GM18868 (cell line): Measurements from ENCODE around the gene ITGA7.

Experiments
- ATAC-seq: cut with Tn5 transposase; IDR thresholded peaks from one replicate; pipeline ENCODE4 v1.9.1; 2021; ENCODE audit warnings: mild to moderate bottlenecking, moderate library complexity; ENCODE audit not compliant: unreplicated experiment

The ITGA7 gene

DNA sequence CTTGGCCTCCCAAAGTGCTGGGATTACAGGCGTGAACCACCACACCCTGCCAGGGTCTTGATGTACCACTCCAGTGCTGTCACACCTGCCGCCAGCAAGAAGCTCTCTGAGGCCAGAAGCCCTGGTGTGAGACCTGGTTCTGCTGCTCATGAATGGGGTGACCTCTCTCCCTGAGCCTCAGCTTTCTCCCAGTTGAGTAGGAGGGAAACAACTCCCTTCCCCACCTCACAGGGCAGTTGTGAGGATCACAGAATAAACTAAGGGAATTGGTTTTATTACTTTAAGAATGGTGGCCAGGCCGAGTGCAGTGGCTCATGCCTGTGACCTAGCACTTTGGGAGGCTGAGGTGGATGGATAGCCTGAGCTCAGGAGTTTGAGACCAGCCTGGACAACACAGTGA, 26.9 kb upstream of the ITGA7 start:
- ATAC-seq, result no peak

DNA sequence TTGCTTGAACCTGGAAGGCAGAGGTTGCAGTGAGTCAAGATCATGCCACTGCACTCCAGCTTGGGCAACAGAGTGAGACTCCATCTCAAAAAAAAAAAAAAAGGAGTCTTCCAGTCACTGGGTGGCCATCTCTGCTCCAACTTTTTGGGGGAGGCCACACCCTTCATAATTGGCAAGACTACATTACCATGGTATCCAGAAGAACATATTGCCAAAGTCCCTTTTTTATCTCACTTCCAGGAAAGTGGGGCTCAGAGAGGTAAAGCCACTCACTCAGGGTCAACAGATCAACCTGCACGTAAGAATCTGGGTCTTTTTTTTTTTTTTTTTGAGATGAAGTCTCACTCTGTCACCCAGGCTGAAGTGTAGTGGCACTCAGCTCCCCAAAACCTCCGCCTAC, 26.2 kb upstream of the ITGA7 start:
- ATAC-seq, result no peak

DNA sequence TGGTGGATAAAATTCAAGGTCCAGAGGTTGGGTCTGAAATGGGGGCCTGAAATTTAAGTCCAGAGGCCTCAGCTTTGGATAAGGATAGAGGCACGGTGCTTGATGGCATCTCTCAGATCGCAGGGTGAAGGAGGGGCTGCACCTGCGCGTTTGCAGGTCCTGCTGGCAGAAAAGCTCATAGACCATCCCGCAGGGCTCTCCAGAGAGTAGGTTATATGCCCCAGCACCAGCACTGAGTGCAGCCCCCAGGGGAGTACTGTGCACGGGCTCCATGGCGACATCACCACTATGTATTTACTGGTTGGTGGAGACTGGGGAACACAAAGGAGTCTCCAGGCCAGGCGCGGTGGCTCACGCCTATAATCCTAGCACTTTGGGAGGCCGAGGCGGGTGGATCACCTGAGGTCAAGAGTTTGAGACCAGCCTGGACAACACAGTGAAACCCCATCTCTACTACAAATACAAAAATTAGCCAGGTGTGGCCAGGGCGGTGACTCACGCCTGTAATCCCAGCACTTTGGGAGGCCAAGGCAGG, 25.4 kb upstream of the ITGA7 start:
- ATAC-seq, result no peak

DNA sequence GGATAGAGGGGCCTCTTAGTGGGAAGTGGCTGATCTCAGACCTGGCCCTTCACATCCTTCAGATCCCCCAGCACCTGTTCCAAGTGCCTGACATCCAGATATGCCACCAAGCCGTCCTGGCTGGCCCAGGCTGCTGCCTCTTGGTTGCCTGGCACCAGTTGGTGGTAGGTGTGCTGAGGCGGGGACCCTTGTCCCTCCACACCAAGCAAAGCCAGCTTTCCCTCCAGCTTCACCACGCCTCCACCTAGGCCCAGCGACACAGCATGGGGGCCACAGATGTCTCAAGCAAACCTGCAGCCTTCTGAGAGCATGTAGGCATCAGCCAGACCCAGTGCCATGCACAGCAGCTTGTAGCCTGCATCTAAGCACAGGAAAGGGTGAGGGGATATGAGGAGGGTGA, 24.6 kb upstream of the ITGA7 start:
- ATAC-seq, result no peak

DNA sequence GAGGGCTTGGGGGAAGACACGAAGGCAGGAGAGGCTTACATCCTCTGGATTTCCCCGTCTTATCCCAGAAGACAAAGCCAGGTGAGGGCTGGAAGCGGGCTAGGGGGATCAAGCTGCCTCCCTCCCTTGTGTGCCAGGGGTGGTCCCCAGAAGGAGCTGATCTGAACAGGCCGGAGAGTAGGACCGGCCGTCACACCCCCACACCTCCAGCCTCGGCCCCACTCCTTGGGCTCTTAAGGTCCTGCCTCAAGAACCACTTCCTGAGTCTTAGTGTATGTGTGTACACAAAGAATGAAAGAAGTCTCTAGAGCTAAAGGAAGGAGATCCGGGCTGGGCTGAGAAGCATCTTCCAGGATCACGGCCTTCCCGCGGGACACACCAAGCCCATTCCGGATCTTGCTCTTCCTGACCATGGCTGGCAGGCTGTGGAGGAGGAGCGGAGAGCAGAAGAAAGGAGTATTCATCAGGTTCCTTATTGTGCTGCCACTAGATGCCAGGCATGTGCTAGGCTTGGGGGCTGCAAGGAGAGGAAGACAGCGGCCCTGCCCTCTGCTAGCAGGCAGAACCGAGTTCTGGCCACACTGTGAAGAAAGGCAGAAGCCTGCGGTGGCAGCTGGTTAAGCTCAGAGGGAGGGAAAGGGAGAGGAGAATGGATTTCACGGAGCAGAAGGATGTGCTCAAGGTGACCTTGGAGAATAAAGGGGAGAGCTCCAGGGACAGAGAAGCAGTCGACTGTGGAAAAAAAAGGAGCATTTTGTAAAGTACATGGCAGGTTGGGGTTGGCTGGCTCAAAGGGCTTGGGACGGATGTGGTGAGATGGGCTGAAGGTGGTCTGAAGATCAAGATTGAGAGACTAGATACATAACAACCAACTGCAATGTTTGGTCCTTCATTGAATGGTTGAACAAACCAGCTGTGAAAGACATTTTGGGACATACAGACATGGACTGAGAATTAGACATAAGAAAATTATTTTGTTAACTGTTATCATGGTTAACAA, 22.4 kb upstream of the ITGA7 start:
- ATAC-seq, result peak; percentile 42

DNA sequence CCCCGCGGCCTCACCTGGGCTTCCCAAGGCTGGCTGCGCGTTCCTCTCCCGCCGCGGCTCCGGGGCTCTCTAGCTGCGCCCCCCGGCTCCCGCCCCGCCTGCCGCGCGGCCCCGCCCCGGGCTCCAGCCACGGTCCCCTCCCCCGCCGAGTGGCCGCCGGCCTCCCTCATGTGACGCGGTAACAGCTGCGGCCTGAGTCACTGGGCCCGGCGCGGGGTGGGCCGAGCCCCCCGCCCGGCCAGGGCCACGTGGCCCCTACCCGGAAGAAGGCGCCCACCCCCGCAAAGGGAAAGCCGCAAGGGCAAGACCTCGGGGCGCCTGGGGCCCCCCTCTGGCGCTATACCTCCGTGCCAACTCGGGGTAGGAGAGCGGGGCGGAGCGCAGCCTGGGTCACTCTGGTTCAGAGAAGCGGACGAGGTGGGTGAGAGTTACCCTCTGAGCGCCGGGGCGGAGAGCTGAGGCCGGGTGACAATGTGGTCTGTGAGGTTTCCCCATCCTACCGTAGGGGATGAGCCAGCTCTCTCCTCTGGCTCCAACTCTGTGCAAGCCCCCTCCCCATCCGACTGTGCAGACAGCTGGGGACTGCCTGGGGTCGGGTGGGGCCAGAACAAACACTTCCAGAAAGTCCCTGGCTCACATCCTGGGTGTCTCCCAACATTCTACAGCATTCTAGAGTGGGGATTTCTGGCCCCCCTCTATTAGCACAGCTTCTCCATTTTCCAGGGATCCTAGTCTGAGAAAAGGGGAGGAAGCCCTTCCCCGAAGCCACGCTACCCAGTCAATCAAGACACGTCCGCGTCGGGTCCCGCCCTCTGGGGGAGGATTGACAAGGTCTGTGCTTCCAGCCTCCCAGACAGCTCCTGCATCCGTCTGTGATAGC, 21.5 kb upstream of the ITGA7 start, which contains the start of gene CD63:
CD63 (minus strand) TSS at position 71 of the 880 bp plus-strand sequence. CDS start 668 bp downstream, outside the sequence.
- ATAC-seq, result peak; percentile 65

DNA sequence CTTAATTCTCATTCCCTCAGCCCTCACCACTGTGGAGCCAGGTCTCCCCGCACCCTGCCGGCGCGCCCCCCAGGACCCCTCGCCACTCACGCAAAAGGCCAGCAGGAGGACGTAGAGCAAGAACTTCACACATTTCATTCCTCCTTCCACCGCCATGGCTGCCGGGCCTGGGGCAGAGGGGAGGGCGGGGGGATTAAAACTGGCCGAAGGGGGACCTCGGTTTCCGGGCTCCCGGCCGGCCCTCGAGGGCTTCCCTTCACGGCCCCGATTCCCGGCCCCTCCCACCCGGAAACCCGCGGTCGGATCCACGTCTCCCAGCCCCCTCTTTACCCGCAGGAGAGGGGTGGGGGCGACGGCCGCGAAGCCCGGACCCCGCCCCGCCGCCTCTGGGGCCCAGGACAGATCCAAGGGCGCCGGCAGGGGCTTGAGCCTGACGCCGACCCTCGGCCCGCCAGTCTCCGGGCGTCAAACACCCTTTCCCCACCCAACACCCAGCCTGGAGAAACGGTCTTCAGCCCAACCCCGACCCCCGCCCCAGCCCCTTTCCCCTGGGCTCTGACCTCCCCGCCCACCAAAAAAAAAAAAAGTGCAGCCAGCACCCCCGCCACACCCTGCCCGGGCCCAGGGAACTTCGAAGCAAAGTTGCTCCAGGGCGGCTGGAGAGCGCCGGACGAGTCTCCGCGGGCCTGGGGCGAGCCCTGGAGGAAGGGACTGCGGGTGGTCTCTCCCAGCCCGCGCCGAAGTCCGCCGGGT, 20.7 kb upstream of the ITGA7 start:
- ATAC-seq, result peak; percentile 3

DNA sequence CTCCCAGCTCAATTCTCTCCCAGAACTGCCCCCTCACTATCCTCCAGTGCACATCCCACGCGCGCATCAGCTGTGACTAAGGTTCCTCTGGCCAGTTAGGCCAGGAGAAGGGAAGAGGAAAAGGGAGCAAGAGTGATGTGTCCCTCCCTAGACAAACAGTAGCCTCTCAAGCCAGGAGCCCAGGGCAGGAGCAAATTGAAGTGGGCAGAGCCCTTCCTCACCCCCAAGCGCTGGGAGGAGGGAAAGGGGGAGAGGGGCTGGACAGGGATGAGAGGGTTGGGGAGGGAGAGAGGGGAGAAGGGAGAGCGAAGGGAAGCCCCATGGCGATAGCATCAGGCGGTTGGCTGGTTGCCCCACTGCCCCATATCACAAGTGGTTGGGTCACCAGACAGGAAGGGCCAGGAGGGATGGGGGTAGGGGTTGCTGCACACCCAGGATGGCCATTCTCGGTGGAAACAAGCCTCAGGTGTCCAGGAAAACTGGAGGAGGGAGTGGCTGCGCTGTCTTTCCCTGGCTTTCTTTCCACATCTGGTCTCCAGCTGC, 20.0 kb upstream of the ITGA7 start:
- ATAC-seq, result no peak

DNA sequence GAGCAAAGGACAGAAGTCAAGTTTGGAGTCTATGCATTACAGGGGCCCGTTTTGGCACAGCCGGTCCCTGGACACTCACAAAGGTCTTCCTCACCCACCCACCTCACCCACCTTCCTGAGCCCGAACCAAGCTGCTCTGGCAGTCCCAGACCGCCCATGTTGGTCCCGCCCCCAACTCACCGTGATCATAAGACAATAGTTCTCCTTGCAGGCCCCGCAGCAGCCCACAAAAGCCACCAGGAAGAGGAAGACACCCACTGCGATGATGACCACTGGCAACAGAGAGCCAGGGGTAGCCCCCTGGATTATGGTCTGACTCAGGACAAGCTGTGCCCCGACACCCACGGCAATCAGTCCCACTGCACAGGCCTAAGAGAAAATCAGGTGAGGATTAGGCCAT, 19.3 kb upstream of the ITGA7 start:
- ATAC-seq, result no peak

DNA sequence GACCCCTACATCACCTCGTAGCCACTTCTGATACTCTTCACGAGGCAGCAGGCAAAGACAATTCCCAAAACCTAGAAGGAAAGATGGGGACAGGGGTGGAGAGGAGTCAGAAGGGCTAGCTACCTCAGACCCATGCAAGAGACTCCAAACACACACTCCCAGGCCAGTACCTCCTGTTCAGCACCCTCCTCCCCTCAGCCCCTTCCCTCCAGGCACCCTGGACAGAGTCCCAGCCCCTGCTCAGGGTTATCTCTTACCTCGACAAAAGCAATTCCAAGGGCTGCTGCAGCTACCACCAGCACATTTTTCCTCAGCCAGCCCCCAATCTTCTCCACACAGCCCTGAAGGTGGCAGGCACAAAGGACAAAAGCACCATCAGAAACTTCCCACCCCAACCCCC, 17.9 kb upstream of the ITGA7 start:
- ATAC-seq, result no peak

DNA sequence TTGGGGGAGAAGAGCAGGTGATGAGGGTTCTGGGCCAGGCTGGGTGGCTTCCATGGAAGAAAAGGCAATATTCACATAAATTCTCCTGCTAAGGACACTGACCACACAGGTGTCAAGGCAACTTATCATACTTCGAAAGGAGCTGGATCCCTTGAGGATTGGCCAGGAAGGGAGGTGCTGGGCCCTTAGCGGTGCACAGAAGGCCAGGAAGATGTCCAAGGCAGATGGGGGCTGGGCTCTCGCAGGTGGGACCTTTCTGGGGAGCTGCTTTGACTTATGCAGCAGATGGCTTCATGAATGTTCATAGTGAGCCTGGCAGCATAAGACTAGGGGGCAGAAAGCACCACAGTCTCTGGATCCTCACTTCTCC, 17.2 kb upstream of the ITGA7 start:
- ATAC-seq, result no peak

DNA sequence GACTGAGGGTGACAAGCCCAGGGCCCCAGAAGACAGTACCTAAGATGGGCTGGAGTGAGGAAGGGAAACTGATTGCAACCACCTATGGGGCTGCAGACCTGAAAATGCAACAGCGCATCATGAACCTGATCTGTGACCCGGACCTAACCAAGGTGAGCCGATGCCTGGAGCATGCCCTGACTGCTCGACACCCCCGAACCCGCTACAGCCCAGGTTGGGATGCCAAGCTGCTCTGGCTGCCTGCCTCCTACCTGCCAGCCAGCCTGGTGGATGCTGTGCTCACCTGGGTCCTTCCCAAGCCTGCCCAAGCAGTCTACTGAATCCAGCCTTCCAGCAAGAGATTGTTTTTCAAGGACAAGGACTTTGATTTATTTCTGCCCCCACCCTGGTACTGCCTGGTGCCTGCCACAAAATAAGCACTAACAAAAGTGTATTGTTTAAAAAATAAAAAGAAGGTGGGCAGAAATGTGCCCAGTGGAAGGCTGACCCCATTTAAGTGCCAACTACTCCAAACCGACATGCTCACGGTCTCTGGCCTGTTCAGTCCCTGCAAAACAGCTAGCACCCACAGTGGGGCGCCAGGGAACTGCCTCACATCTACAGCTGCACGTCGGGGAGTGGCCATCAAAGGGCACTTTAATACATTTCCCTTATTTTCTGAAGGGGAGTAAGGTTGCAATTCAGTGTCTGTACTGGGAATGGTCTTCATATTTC, 16.7 kb upstream of the ITGA7 start:
- peak; percentile 41 for ATAC-seq

DNA sequence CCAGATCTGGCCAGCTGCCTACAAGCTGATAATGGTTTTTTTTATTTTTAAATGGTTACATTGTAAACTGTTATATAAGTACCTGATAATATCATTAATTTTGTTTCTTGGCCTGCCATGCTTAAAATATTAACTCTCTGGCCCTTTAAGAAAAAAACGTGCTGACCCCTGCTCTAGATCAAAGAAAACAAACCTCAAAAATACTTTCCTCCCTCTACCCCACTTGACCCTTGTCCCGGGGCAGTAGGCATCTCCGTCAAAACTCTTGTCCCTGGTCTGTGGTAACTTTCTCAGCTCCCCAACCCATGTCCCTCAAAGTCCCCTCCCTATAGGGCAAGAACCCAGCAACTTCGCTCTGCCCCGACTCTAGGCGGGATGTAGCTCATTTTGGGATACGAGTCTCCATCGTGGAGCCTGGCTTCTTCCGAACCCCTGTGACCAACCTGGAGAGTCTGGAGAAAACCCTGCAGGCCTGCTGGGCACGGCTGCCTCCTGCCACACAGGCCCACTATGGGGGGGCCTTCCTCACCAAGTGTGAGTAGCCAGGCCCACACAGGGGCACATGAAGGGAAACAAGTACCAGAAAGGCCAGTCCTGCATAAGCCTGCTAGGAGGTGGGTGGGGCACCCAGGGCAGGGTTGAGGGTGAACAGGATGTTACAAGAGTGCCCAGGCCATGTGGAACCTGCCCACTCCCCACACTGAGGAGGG, 16.0 kb upstream of the ITGA7 start:
- ATAC-seq, result no peak

DNA sequence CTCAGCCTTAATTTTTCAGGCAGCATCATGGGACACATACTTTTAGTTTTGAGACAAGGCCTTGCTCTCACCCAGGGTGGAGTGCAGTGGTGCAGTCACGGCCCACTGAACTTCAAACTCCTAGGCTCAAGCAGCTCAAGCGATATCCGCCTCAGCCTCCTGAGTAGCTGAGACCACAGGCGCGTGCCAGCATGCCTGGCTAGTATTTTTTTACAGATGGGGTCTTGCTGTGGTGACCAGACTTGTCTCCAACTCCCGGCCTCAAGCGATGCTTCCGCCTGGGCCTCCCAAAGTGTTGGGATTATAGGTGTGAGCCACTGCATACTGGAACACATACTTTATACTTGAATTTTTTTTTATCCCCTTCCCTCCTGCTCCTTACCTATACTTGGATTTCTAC, 15.2 kb upstream of the ITGA7 start:
- no peak for ATAC-seq

DNA sequence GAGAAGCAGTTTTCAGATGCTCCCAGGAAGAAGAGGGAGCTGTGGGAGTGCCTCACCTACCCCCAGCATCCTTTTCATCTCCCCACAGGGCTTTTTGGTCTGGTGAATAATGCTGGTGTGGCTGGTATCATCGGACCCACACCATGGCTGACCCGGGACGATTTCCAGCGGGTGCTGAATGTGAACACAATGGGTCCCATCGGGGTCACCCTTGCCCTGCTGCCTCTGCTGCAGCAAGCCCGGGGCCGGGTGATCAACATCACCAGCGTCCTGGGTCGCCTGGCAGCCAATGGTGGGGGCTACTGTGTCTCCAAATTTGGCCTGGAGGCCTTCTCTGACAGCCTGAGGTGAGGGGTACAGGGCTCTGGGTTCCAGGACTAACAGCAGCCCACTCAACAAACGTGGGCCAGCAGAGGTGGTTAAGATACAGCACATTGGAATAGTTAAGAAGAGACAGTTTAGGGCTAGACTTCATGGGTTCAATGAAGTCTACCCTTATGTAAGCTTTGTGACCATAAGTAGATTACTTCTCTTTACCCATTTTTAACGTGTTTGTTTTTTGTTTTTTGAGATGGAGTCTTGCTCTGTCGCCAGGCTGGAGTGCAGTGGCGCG, 14.0 kb upstream of the ITGA7 start:
- no peak for ATAC-seq

DNA sequence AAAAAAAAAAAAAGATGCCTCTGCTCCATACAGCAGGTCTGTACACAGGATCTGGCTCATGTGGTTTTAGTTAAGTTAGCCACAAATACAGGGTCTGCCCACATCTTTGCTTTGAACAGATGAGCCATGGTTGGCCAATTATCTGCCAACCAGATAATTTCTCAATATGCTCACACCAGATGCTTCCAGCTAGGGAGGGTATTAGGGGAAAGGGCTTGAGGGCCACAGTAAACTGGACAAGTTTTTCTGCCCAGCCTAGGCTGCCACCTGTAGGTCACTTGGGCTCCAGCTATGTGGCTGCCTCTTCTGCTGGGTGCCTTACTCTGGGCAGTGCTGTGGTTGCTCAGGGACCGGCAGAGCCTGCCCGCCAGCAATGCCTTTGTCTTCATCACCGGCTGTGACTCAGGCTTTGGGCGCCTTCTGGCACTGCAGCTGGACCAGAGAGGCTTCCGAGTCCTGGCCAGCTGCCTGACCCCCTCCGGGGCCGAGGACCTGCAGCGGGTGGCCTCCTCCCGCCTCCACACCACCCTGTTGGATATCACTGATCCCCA, 13.3 kb upstream of the ITGA7 start:
- ATAC-seq, result no peak

DNA sequence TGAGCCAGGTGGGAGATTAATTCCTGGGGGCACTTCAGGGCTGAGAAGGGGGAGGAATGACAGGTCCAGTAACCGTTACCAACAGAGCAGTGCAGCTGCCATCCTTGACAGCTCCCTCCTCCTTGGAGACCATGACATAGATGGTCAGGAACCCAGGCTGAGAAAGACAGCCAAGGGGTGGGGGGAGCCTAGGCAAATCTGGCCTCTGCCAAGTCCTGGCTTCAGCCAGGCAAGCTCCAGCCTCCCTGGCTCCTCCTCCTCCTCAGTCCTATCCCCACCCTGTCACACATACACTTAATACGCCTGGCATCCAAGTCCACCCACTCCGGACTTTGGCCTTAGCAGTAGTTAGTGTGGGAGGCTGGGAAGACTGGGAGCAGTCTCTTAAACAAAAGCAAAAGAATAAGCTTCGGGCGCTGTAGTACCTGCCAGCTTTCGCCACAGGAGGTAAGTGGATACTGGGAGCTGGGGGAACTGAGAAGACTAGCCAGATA, 12.4 kb upstream of the ITGA7 start, which contains the start of gene RDH5:
RDH5 (plus strand) TSS at position 323 of the 494 bp plus-strand sequence. CDS start 792 bp downstream, outside the sequence.
- no peak for ATAC-seq

DNA sequence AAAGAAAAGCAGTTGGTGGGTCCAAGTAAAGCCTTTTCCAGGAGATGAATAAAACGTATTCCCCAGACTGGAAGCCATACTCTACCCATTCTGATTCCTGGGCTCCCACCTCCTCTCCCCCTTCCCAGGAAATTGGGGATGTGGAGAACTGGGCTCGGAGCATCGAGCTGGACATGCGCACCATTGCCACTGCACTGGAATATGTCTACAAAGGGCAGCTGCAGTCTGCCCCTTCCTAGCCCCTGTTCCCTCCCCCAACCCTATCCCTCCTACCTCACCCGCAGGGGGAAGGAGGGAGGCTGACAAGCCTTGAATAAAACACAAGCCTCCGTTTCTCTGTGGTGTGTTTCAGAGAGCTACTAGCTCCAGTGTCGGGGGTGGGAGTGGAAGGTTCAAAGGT, 11.7 kb upstream of the ITGA7 start:
- ATAC-seq, result no peak
